OCI-LY1 (cell line): Measurements from ENCODE around the gene UBE2D3.
A peak's percentile ranks its signal among the peaks of the same experiment; 100 is the strongest.
"Not testable (repeated sequence)": the region's sequence is repeated elsewhere in the genome, so short reads cannot be mapped to it uniquely, and the experiment has no call there.

ENCODE experiments used
- H2AFZ ChIP-seq: fragments of 200-600 bp; sonication (generic), shearing (Covaris generic); 2 replicates; pipeline ENCODE4 v1.6.0; 2014; ENCODE audit warnings: antibody characterized with exemption, mild to moderate bottlenecking, low read length
- H3F3A ChIP-seq: fragments of 200-600 bp; sonication (generic), shearing (Covaris generic); 2 replicates; pipeline ENCODE4 v1.6.0; 2014; ENCODE audit warnings: mild to moderate bottlenecking, antibody characterized with exemption, low read length, moderate library complexity; ENCODE audit not compliant: insufficient read depth
- H3K27ac ChIP-seq: fragments of 200-600 bp; sonication (generic); 2 replicates; pipeline ENCODE4 v1.5.1; 2014; ENCODE audit warnings: low read length, mixed run types, mild to moderate bottlenecking, low read depth; ENCODE audit not compliant: poor library complexity, severe bottlenecking
- H3K27me3 ChIP-seq: fragments of 200-600 bp; sonication (generic); 2 replicates; pipeline ENCODE4 v1.6.0; 2014; ENCODE audit warnings: antibody characterized with exemption, mild to moderate bottlenecking, low read length, moderate library complexity; ENCODE audit not compliant: insufficient read depth
- H3K36me3 ChIP-seq: fragments of 200-600 bp; sonication (generic); 2 replicates; pipeline ENCODE4 v1.6.1; 2014; ENCODE audit warnings: mild to moderate bottlenecking, antibody characterized with exemption, low read length, moderate library complexity, mixed read lengths; ENCODE audit not compliant: insufficient read depth
- H3K4me1 ChIP-seq: fragments of 200-600 bp; sonication (generic); 2 replicates; pipeline ENCODE4 v1.5.1; 2014; ENCODE audit warnings: mild to moderate bottlenecking, low read length, moderate library complexity; ENCODE audit not compliant: insufficient read depth, severe bottlenecking
- H3K4me2 ChIP-seq: fragments of 200-600 bp; sonication (generic), shearing (Covaris generic); 2 replicates; pipeline ENCODE4 v1.6.1; 2014; ENCODE audit warnings: low read length
- H3K4me3 ChIP-seq: fragments of 200-600 bp; sonication (generic); 2 replicates; pipeline ENCODE4 v1.5.1; 2014; ENCODE audit warnings: low read length, low read depth, mild to moderate bottlenecking, mixed read lengths; ENCODE audit not compliant: poor library complexity, severe bottlenecking
- H3K79me2 ChIP-seq: fragments of 200-600 bp; shearing (Covaris generic); 2 replicates; pipeline ENCODE4 v1.6.1; 2016; ENCODE audit warnings: mixed run types, low read length, mixed read lengths; ENCODE audit not compliant: insufficient read depth
- H3K9ac ChIP-seq: fragments of 200-600 bp; sonication (generic), shearing (Covaris generic); 2 replicates; pipeline ENCODE4 v1.6.1; 2014; ENCODE audit warnings: mild to moderate bottlenecking, low read length, mixed read lengths
- H3K9me2 ChIP-seq: fragments of 200-600 bp; sonication (generic), shearing (Covaris generic); 2 replicates; pipeline ENCODE4 v1.6.1; 2014; ENCODE audit warnings: low read depth, mild to moderate bottlenecking, low read length, mixed read lengths
- H3K9me3 ChIP-seq: fragments of 200-600 bp; shearing (Covaris generic); 2 replicates; pipeline ENCODE4 v1.6.1; 2014; ENCODE audit warnings: low read length, mixed read lengths
- H4K20me1 ChIP-seq: fragments of 200-600 bp; sonication (generic), shearing (Covaris generic); 2 replicates; pipeline ENCODE4 v1.6.0; 2016; ENCODE audit warnings: mild to moderate bottlenecking, low read length; ENCODE audit not compliant: insufficient read depth
- EZH2 ChIP-seq: fragments of 200-600 bp; sonication (generic), shearing (Covaris generic); IDR thresholded peaks from 2 replicates; pipeline ENCODE4 v1.8.0; 2017; ENCODE audit warnings: borderline replicate concordance, mixed run types, mild to moderate bottlenecking, antibody characterized with exemption, low read length, moderate library complexity, mixed read lengths
- TF ChIP-seq, protein P1 (sequence below): fragments of 200-600 bp; sonication (generic), shearing (Covaris generic); IDR thresholded peaks from 2 replicates; pipeline ENCODE4 v1.5.1; 2017; ENCODE audit warnings: mild to moderate bottlenecking, antibody characterized with exemption, low read length, moderate library complexity, mixed read lengths

Gene UBE2D3

DNA sequence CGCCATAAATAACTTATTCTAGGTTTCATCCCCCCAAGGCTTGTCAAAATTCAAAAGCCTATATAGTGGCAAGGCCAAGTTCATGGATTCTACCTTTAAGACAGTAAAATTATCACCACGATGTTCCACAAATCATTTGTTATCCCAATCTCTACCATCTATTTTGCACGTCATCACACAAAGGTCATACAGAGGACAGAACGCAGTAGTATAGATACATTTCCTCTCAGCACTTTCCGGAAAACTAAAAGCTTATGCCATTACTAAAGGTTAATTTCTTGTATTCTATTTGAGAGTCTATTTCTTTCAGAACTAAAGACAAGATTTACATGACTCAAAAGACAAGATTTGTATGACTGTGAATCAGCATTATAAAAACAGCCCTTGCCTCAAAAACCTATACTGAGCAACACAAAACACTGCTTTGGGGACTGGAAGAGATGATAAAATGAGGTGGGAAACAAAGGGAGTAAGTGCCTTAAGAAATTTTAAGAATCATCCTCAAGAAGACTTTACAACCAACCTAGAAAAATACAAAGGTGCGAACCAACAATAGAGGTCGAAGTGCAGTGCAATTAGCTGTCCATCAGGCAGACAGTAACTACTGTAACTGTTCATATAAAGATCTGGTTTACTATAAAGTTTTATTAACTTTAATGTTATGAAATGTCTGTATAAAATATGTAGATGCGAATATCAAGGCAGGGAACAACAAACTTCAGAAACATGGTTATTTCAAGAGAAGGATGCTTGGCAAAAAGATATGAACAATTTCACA lies 7.6 kb downstream of the UBE2D3 start:
- Histone ChIP-seq H3K9me2 (no peaks in the 10 kb centered on the region), H3K27ac (no peak overlapping the region), H3K4me2 (peak overlapping the region; percentile 24), H3F3A (no peaks in the 10 kb centered on the region), H3K9ac (no peak overlapping the region), H3K9me3 (no peaks in the 10 kb centered on the region), H4K20me1 (peaks cover 21% of the 10 kb centered on the region), H3K27me3 (no peaks in the 10 kb centered on the region), H3K79me2 (peaks cover 100% of the 10 kb centered on the region), H3K4me1 (peaks cover 77% of the 10 kb centered on the region), H2AFZ (no peak overlapping the region), H3K4me3 (no peak overlapping the region), H3K36me3 (peaks cover 96% of the 10 kb centered on the region)
- TF ChIP-seq, protein P1, sequence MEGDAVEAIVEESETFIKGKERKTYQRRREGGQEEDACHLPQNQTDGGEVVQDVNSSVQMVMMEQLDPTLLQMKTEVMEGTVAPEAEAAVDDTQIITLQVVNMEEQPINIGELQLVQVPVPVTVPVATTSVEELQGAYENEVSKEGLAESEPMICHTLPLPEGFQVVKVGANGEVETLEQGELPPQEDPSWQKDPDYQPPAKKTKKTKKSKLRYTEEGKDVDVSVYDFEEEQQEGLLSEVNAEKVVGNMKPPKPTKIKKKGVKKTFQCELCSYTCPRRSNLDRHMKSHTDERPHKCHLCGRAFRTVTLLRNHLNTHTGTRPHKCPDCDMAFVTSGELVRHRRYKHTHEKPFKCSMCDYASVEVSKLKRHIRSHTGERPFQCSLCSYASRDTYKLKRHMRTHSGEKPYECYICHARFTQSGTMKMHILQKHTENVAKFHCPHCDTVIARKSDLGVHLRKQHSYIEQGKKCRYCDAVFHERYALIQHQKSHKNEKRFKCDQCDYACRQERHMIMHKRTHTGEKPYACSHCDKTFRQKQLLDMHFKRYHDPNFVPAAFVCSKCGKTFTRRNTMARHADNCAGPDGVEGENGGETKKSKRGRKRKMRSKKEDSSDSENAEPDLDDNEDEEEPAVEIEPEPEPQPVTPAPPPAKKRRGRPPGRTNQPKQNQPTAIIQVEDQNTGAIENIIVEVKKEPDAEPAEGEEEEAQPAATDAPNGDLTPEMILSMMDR, result no peak
- no peak for TF ChIP-seq EZH2

- Histone ChIP-seq H3K36me3 (peaks cover 94% of the 10 kb centered on the region), H3K4me2 (0 out of 2 replicates have a peak overlapping the region, but pooled peaks have one; percentile 18), H4K20me1 (peaks cover 21% of the 10 kb centered on the region), H3K4me1 (peaks cover 70% of the 10 kb centered on the region), H3K79me2 (peaks cover 100% of the 10 kb centered on the region)
- H3K9me3 ChIP-seq, H2AFZ ChIP-seq, H3K9me2 ChIP-seq, H3K27ac ChIP-seq, H3K27me3 ChIP-seq, H3K9ac ChIP-seq, H3K4me3 ChIP-seq, H3F3A ChIP-seq: not testable (repeated sequence)
Observed at GRCh38 chr4:102819100-102819499, 8.3 kb downstream of the UBE2D3 start.

DNA sequence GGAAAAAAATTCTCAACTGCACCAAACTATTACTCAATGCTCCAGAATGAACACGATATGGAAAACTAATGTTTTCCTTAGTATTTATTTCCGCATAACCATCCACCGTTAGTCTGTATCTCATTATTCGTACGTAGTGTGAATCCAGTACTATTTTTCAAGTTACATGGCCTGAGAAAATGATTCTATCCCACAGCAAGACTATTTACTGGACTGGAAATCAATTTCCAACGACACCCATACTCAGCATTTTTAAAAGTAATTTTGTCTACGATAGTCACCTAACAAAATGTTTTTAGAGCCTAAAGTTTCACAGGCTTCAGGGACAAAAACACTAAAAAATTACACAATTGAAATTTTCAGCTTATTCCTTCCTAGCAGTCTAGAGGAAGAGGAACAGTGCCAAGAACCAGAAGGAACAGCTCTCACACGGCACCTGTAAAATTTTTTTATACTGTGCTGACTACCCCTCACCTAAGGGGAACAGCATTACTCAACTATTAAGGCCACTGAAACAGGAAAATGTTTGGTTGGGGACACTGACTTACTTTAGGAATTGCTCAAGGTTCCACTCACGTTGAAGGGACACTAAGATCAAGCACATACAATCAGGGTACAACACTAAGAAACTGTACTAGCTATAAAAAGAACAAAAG lies 9.6 kb downstream of the UBE2D3 start:
- Histone ChIP-seq H3K4me1 (peaks cover 62% of the 10 kb centered on the region), H3K27ac (no peak overlapping the region), H3K9ac (no peak overlapping the region), H3K9me2 (no peaks in the 10 kb centered on the region), H3K9me3 (no peaks in the 10 kb centered on the region), H4K20me1 (peaks cover 21% of the 10 kb centered on the region), H3K27me3 (no peaks in the 10 kb centered on the region), H3K4me2 (peak overlapping the region; percentile 18; the same call in 1 of the 2 replicates), H3F3A (no peaks in the 10 kb centered on the region), H3K4me3 (no peak overlapping the region), H3K36me3 (peaks cover 94% of the 10 kb centered on the region), H3K79me2 (peaks cover 100% of the 10 kb centered on the region), H2AFZ (no peak overlapping the region)
- no peak for TF ChIP-seq EZH2

GRCh38 chr4:102817021-102817605 lies 10.2 kb downstream of the UBE2D3 start:
- no peak overlapping the region for H3K4me3 ChIP-seq
- peaks cover 93% of the 10 kb centered on the region for H3K36me3 ChIP-seq
- H3K9ac ChIP-seq, result no peak overlapping the region
- H3K4me1 ChIP-seq, result peaks cover 62% of the 10 kb centered on the region
- peaks cover 100% of the 10 kb centered on the region for H3K79me2 ChIP-seq
- TF ChIP-seq EZH2, result no peak
- TF ChIP-seq, protein P1, result no peak
- peaks cover 21% of the 10 kb centered on the region for H4K20me1 ChIP-seq
- no peak overlapping the region for H2AFZ ChIP-seq
- H3K9me2 ChIP-seq, result no peaks in the 10 kb centered on the region
- no peaks in the 10 kb centered on the region for H3F3A ChIP-seq
- no peaks in the 10 kb centered on the region for H3K27me3 ChIP-seq
- H3K9me3 ChIP-seq, result no peaks in the 10 kb centered on the region
- H3K4me2 ChIP-seq, result peak overlapping the region; percentile 28; the same call in 1 of the 2 replicates
- no peak overlapping the region for H3K27ac ChIP-seq
